ENCODE data around the gene MCC. TPM values are rescaled to one million over a fixed set of nuclear protein-coding genes. Genes with fewer than 3 reads are reported as not detected.

Gene MCC
- total RNA-seq, 1 donor from 2014 or later: 14.0 TPM

DNA sequence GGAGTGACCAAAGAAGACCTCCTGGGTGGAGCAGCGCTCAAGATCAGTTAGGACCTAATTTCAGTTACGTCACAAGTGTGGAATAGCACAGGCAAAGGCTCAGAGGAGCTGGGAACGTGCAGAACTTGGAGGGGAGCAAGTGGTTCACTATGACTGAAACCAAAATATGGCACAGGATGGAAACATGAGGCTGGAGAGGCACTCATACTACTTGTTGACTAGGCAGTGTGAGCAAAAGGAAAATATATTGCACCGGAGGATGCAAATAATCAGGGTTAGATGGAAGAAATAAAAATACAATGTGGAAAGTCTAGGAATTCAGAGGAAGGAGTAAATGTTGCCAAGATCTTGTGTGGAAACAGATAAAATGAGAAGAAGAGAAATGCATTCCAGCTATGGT lies 363.3 kb downstream of the MCC start:
- H3K4me1 Mint-ChIP-seq (ENCODE audit: unreplicated experiment): no peaks in the 10 kb centered on the region
- H3K4me3 Mint-ChIP-seq (ENCODE audit: unreplicated experiment): no peak overlapping the region
- H3K27me3 Mint-ChIP-seq (ENCODE audit: unreplicated experiment): no peaks in the 10 kb centered on the region
- no peak overlapping the region for H3K27ac Mint-ChIP-seq (ENCODE audit: unreplicated experiment)
- no peak for DNase-seq (ENCODE audit: extremely low spot score, unreplicated experiment)
- no peaks in the 10 kb centered on the region for H3K36me3 Mint-ChIP-seq (ENCODE audit: unreplicated experiment)
- TF ChIP-seq, protein P1, sequence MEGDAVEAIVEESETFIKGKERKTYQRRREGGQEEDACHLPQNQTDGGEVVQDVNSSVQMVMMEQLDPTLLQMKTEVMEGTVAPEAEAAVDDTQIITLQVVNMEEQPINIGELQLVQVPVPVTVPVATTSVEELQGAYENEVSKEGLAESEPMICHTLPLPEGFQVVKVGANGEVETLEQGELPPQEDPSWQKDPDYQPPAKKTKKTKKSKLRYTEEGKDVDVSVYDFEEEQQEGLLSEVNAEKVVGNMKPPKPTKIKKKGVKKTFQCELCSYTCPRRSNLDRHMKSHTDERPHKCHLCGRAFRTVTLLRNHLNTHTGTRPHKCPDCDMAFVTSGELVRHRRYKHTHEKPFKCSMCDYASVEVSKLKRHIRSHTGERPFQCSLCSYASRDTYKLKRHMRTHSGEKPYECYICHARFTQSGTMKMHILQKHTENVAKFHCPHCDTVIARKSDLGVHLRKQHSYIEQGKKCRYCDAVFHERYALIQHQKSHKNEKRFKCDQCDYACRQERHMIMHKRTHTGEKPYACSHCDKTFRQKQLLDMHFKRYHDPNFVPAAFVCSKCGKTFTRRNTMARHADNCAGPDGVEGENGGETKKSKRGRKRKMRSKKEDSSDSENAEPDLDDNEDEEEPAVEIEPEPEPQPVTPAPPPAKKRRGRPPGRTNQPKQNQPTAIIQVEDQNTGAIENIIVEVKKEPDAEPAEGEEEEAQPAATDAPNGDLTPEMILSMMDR (IDR thresholded peaks at IDR 0.05): no peak
- H3K9me3 Mint-ChIP-seq (ENCODE audit: unreplicated experiment): peaks cover 4% of the 10 kb centered on the region

GRCh38 chr5:113124265-113124664 lies 364.0 kb downstream of the MCC start:
- no peaks in the 10 kb centered on the region for H3K36me3 Mint-ChIP-seq (ENCODE audit: unreplicated experiment)
- TF ChIP-seq, protein P1 (IDR thresholded peaks at IDR 0.05): no peak
- H3K27me3 Mint-ChIP-seq (ENCODE audit: unreplicated experiment): no peaks in the 10 kb centered on the region
- peaks cover 4% of the 10 kb centered on the region for H3K9me3 Mint-ChIP-seq (ENCODE audit: unreplicated experiment)
- no peak overlapping the region for H3K4me3 Mint-ChIP-seq (ENCODE audit: unreplicated experiment)
- DNase-seq (ENCODE audit: extremely low spot score, unreplicated experiment): no peak
- no peak overlapping the region for H3K27ac Mint-ChIP-seq (ENCODE audit: unreplicated experiment)
- peaks cover 3% of the 10 kb centered on the region for H3K4me1 Mint-ChIP-seq (ENCODE audit: unreplicated experiment)

GRCh38 chr5:113123618-113124017 lies 364.6 kb downstream of the MCC start:
- Mint-ChIP-seq H3K4me1 (ENCODE audit: unreplicated experiment) (peaks cover 7% of the 10 kb centered on the region), H3K27me3 (ENCODE audit: unreplicated experiment) (no peaks in the 10 kb centered on the region), H3K36me3 (ENCODE audit: unreplicated experiment) (no peaks in the 10 kb centered on the region), H3K9me3 (ENCODE audit: unreplicated experiment) (peaks cover 4% of the 10 kb centered on the region), H3K4me3 (ENCODE audit: unreplicated experiment) (no peak overlapping the region), H3K27ac (ENCODE audit: unreplicated experiment) (no peak overlapping the region)
- no peak for DNase-seq (ENCODE audit: extremely low spot score, unreplicated experiment)
- TF ChIP-seq, protein P1 (IDR thresholded peaks at IDR 0.05): no peak

GRCh38 chr5:113122053-113122452 lies 366.2 kb downstream of the MCC start:
- H3K27me3 Mint-ChIP-seq (ENCODE audit: unreplicated experiment): no peaks in the 10 kb centered on the region
- H3K9me3 Mint-ChIP-seq (ENCODE audit: unreplicated experiment): peaks cover 1% of the 10 kb centered on the region
- no peak overlapping the region for H3K4me3 Mint-ChIP-seq (ENCODE audit: unreplicated experiment)
- H3K36me3 Mint-ChIP-seq (ENCODE audit: unreplicated experiment): peaks cover 3% of the 10 kb centered on the region
- no peak for DNase-seq (ENCODE audit: extremely low spot score, unreplicated experiment)
- TF ChIP-seq, protein P1 (IDR thresholded peaks at IDR 0.05): no peak
- peaks cover 7% of the 10 kb centered on the region for H3K4me1 Mint-ChIP-seq (ENCODE audit: unreplicated experiment)
- no peak overlapping the region for H3K27ac Mint-ChIP-seq (ENCODE audit: unreplicated experiment)

DNA sequence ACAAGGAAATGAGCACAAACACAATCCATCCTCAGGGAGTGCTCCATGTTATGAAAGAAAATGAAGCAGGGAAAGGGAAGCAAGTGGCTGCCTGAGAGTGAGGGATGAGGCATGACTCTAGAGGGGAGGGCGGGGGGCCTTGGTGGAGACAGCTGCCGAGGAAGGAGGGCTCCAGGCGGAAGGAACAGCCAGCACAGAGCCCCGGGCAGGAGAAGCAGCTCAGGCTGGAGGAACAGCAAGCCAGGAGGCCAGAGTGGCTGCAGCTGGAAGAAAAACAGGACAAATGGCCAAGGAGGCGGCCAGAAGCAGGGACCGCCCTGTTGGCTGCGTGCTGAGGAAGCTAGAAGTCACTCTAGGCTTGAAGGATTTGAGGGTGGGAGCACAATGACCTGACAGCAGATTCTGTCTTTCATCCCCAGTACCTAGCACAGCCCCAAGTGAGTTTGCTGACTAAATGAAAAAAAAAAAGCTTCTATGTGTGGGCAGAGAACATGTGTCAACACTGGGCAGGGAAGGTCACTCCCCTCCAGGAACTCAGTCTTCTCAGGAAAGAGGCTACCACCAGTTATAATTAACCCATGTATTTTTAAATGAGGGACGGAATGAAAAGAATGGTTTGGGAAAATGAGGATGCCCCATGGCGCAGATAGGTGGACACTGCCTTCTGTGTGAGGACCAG lies 368.9 kb downstream of the MCC start:
- DNase-seq (ENCODE audit: extremely low spot score, unreplicated experiment): no peak
- Mint-ChIP-seq H3K27ac (ENCODE audit: unreplicated experiment) (no peak overlapping the region), H3K4me3 (ENCODE audit: unreplicated experiment) (no peak overlapping the region), H3K27me3 (ENCODE audit: unreplicated experiment) (no peaks in the 10 kb centered on the region), H3K36me3 (ENCODE audit: unreplicated experiment) (peaks cover 3% of the 10 kb centered on the region), H3K4me1 (ENCODE audit: unreplicated experiment) (peaks cover 7% of the 10 kb centered on the region), H3K9me3 (ENCODE audit: unreplicated experiment) (no peaks in the 10 kb centered on the region)
- TF ChIP-seq, protein P1 (IDR thresholded peaks at IDR 0.05): no peak

Data from osteocyte (in vitro differentiated cells).